ENCODE data around the gene CDH10.

Gene CDH10

GRCh38 chr5:24598956-24599355 lies 45.8 kb downstream of the CDH10 start:
- no peak overlapping the region for H3K9ac ChIP-seq (ENCODE audit: low read length)
- no peak for TF ChIP-seq CTCF (IDR thresholded peaks at IDR 0.05; ENCODE audit: low read length)
- TF ChIP-seq EZH2 (IDR thresholded peaks at IDR 0.05; ENCODE audit: borderline replicate concordance, low read length) = no peak
- no peaks in the 10 kb centered on the region for H3K4me1 ChIP-seq (ENCODE audit: insufficient read depth, low read length, severe bottlenecking)
- no peaks in the 10 kb centered on the region for H3K79me2 ChIP-seq (ENCODE audit: insufficient read depth, low read length)
- H3K4me2 ChIP-seq (ENCODE audit: low read length) = no peak overlapping the region
- no peaks in the 10 kb centered on the region for H3K27me3 ChIP-seq (ENCODE audit: insufficient read depth, low read length)
- no peaks in the 10 kb centered on the region for H3K9me3 ChIP-seq (ENCODE audit: low read length)
- H4K20me1 ChIP-seq (ENCODE audit: insufficient read depth, low read length) = no peaks in the 10 kb centered on the region
- no peak overlapping the region for H2AFZ ChIP-seq (ENCODE audit: low read length)
- no peaks in the 10 kb centered on the region for H3K36me3 ChIP-seq (ENCODE audit: insufficient read depth, low read length)
- H3K9me2 ChIP-seq (ENCODE audit: low read depth, low read length) = no peaks in the 10 kb centered on the region
- H3F3A ChIP-seq (ENCODE audit: insufficient read depth, low read length) = no peaks in the 10 kb centered on the region
- no peak overlapping the region for H3K4me3 ChIP-seq (ENCODE audit: low read depth, low read length, poor library complexity, severe bottlenecking)
- H3K27ac ChIP-seq (ENCODE audit: low read depth, low read length, poor library complexity, severe bottlenecking) = no peak overlapping the region

- H4K20me1 ChIP-seq (ENCODE audit: insufficient read depth, low read length) = no peaks in the 10 kb centered on the region
- no peaks in the 10 kb centered on the region for H3K9me2 ChIP-seq (ENCODE audit: low read depth, low read length)
- no peak for TF ChIP-seq EZH2 (IDR thresholded peaks at IDR 0.05; ENCODE audit: borderline replicate concordance, low read length)
- TF ChIP-seq CTCF (IDR thresholded peaks at IDR 0.05; ENCODE audit: low read length) = no peak
- no peak overlapping the region for H3K4me2 ChIP-seq (ENCODE audit: low read length)
- H3K27ac ChIP-seq (ENCODE audit: low read depth, low read length, poor library complexity, severe bottlenecking) = no peak overlapping the region
- H3K36me3 ChIP-seq (ENCODE audit: insufficient read depth, low read length) = no peaks in the 10 kb centered on the region
- no peaks in the 10 kb centered on the region for H3K4me1 ChIP-seq (ENCODE audit: insufficient read depth, low read length, severe bottlenecking)
- no peak overlapping the region for H3K4me3 ChIP-seq (ENCODE audit: low read depth, low read length, poor library complexity, severe bottlenecking)
- H3K9me3 ChIP-seq (ENCODE audit: low read length) = no peaks in the 10 kb centered on the region
- H3K79me2 ChIP-seq (ENCODE audit: insufficient read depth, low read length) = no peaks in the 10 kb centered on the region
- no peaks in the 10 kb centered on the region for H3K27me3 ChIP-seq (ENCODE audit: insufficient read depth, low read length)
- no peak overlapping the region for H2AFZ ChIP-seq (ENCODE audit: low read length)
- H3F3A ChIP-seq (ENCODE audit: insufficient read depth, low read length) = no peaks in the 10 kb centered on the region
- no peak overlapping the region for H3K9ac ChIP-seq (ENCODE audit: low read length)
Observed at GRCh38 chr5:24595329-24595728, 49.4 kb downstream of the CDH10 start.

GRCh38 chr5:24591426-24591825 lies 53.4 kb downstream of the CDH10 start:
- Histone ChIP-seq H2AFZ (ENCODE audit: low read length) (no peak overlapping the region), H3K4me2 (ENCODE audit: low read length) (no peak overlapping the region), H3K4me1 (ENCODE audit: insufficient read depth, low read length, severe bottlenecking) (no peaks in the 10 kb centered on the region), H3K4me3 (ENCODE audit: low read depth, low read length, poor library complexity, severe bottlenecking) (no peak overlapping the region), H3K27ac (ENCODE audit: low read depth, low read length, poor library complexity, severe bottlenecking) (no peak overlapping the region), H4K20me1 (ENCODE audit: insufficient read depth, low read length) (no peaks in the 10 kb centered on the region), H3K36me3 (ENCODE audit: insufficient read depth, low read length) (no peaks in the 10 kb centered on the region), H3K9me2 (ENCODE audit: low read depth, low read length) (no peaks in the 10 kb centered on the region), H3K9me3 (ENCODE audit: low read length) (no peaks in the 10 kb centered on the region), H3F3A (ENCODE audit: insufficient read depth, low read length) (no peaks in the 10 kb centered on the region), H3K27me3 (ENCODE audit: insufficient read depth, low read length) (no peaks in the 10 kb centered on the region), H3K79me2 (ENCODE audit: insufficient read depth, low read length) (no peaks in the 10 kb centered on the region), H3K9ac (ENCODE audit: low read length) (no peak overlapping the region)
- no peak for TF ChIP-seq EZH2 (IDR thresholded peaks at IDR 0.05; ENCODE audit: borderline replicate concordance, low read length)
- no peak for TF ChIP-seq CTCF (IDR thresholded peaks at IDR 0.05; ENCODE audit: low read length)

Measured in OCI-LY1 (cell line).